ENCODE results near the gene FGR. TPM values are rescaled to one million over a fixed set of nuclear protein-coding genes. Genes with fewer than 3 reads are reported as not detected.
A peak's percentile ranks its signal among the peaks of the same experiment; 100 is the strongest.

FGR gene
- total and polyA plus RNA-seq, 2 of the 13 experiments (the other 11 are each of a cell fraction or from before 2014, with no cell fraction given): not detected

GRCh38 chr1:27605796-27606707 is 28.9 kb downstream of the FGR start (continued):
- peak; percentile 96 for TF ChIP-seq CTCF (CRISPR knock-in tag; IDR thresholded peaks at IDR 0.05)
- TF ChIP-seq KDM5A (IDR thresholded peaks at IDR 0.05; ENCODE audit: borderline replicate concordance, low read length): peak; percentile 70
- TF ChIP-seq MIER2 (CRISPR knock-in tag; IDR thresholded peaks at IDR 0.05): no peak
- peak; percentile 35; the same call in 1 of the 2 replicates for TF ChIP-seq ZNF770 (CRISPR knock-in tag; IDR thresholded peaks at IDR 0.05)
- TF ChIP-seq ZNF850 (CRISPR knock-in tag; conservative IDR thresholded peaks at IDR 0.05): no peak
- TF ChIP-seq GFI1 (CRISPR knock-in tag; IDR thresholded peaks at IDR 0.05; ENCODE audit: borderline replicate concordance): 0 out of 2 replicates have a peak, but pooled peaks have one; percentile 7
- no peak for TF ChIP-seq ZIK1 (CRISPR knock-in tag; IDR thresholded peaks at IDR 0.05; ENCODE audit: borderline replicate concordance, low read depth)
- no peak for TF ChIP-seq KDM3A (CRISPR knock-in tag; IDR thresholded peaks at IDR 0.05; ENCODE audit: low read depth)
- TF ChIP-seq SKI (IDR thresholded peaks at IDR 0.05; ENCODE audit: partially characterized antibody): no peak
- peak; percentile 30; the same call in 1 of the 2 replicates for TF ChIP-seq MAX (IDR thresholded peaks at IDR 0.05)
- peak; percentile 29; the same call in 1 of the 2 replicates for TF ChIP-seq MAZ (IDR thresholded peaks at IDR 0.05; ENCODE audit: borderline replicate concordance, low read depth, low read length)
- TF ChIP-seq MAZ (CRISPR knock-in tag; IDR thresholded peaks at IDR 0.05; ENCODE audit: low read depth): no peak
- peak; percentile 31; the same call in 1 of the 2 replicates for TF ChIP-seq ISL2 (CRISPR knock-in tag; IDR thresholded peaks at IDR 0.05)
- TF ChIP-seq GATAD2A (CRISPR knock-in tag; IDR thresholded peaks at IDR 0.05): no peak; the same call in 1 of the 2 replicates
- no peak for TF ChIP-seq TEAD2 (CRISPR knock-in tag; IDR thresholded peaks at IDR 0.05)
- TF ChIP-seq ZFP91 (CRISPR knock-in tag; IDR thresholded peaks at IDR 0.05; ENCODE audit: borderline replicate concordance): peak; percentile 12; the same call in 1 of the 2 replicates
- TF ChIP-seq ZSCAN30 (CRISPR knock-in tag; IDR thresholded peaks at IDR 0.05): 0 out of 2 replicates have a peak, but pooled peaks have one; percentile 25
